HEK293 (cell line): ENCODE measurements around the gene RFX2.
A peak's percentile ranks its signal among the peaks of the same experiment; 100 is the strongest.

Source experiments
- MEIS1 ChIP-seq: sonication (generic); formaldehyde crosslinking; IDR thresholded peaks from 2 replicates; pipeline ENCODE4 v1.8.1; 2022; ENCODE audit warnings: missing genetic modification reagents, mild to moderate bottlenecking, borderline replicate concordance
- REPIN1 ChIP-seq: fragments of 450-650 bp; formaldehyde crosslinking; IDR thresholded peaks from 2 replicates; pipeline ENCODE4 v1.5.1; 2017; ENCODE audit warnings: missing biosample characterization, missing genetic modification characterization, low read depth
- ZBTB1 ChIP-seq: fragments of 450-650 bp; formaldehyde crosslinking; IDR thresholded peaks from 2 replicates; pipeline ENCODE4 v1.5.1; 2016; ENCODE audit warnings: missing biosample characterization, missing genetic modification characterization
- ZBTB17 ChIP-seq: fragments of 450-650 bp; formaldehyde crosslinking; IDR thresholded peaks from 2 replicates; pipeline ENCODE4 v1.5.1; 2016; ENCODE audit warnings: missing biosample characterization, missing genetic modification characterization
- ZFHX2 ChIP-seq: fragments of 450-650 bp; formaldehyde crosslinking; conservative IDR thresholded peaks from 2 replicates; pipeline ENCODE4 v1.5.1; 2016; ENCODE audit warnings: missing biosample characterization, missing genetic modification characterization
- ZNF112 ChIP-seq: fragments of 450-650 bp; formaldehyde crosslinking; IDR thresholded peaks from 2 replicates; pipeline ENCODE4 v1.5.0; 2017; ENCODE audit warnings: missing biosample characterization, missing genetic modification characterization
- ZNF138 ChIP-seq: fragments of 450-650 bp; formaldehyde crosslinking; IDR thresholded peaks from 2 replicates; pipeline ENCODE4 v1.5.1; 2016; ENCODE audit warnings: missing biosample characterization, missing genetic modification characterization, borderline replicate concordance
- ZNF146 ChIP-seq: fragments of 450-650 bp; formaldehyde crosslinking; IDR thresholded peaks from 2 replicates; pipeline ENCODE4 v1.5.1; 2016; ENCODE audit warnings: missing biosample characterization, missing genetic modification characterization
- ZNF169 ChIP-seq: fragments of 450-650 bp; formaldehyde crosslinking; IDR thresholded peaks from 2 replicates; pipeline ENCODE4 v1.5.1; 2016; ENCODE audit warnings: missing biosample characterization, missing genetic modification characterization
- ZNF23 ChIP-seq: fragments of 450-650 bp; formaldehyde crosslinking; IDR thresholded peaks from 2 replicates; pipeline ENCODE4 v1.5.1; 2016; ENCODE audit warnings: missing biosample characterization, missing genetic modification characterization, borderline replicate concordance
- ZNF433 ChIP-seq: fragments of 450-650 bp; formaldehyde crosslinking; IDR thresholded peaks from 2 replicates; pipeline ENCODE4 v1.5.1; 2016; ENCODE audit warnings: missing biosample characterization, missing genetic modification characterization, low read depth
- ZNF548 ChIP-seq: fragments of 450-650 bp; formaldehyde crosslinking; IDR thresholded peaks from 2 replicates; pipeline ENCODE4 v1.5.1; 2016; ENCODE audit warnings: missing biosample characterization, missing genetic modification characterization
- ZNF76 ChIP-seq: fragments of 450-650 bp; formaldehyde crosslinking; IDR thresholded peaks from 2 replicates; pipeline ENCODE4; 2016; ENCODE audit warnings: low read depth, missing biosample characterization, missing genetic modification characterization, borderline replicate concordance
- ZNF830 ChIP-seq: fragments of 450-650 bp; IDR thresholded peaks from 2 replicates; pipeline ENCODE4 v1.5.0; 2018; ENCODE audit warnings: missing biosample characterization, missing genetic modification characterization, low read depth, mild to moderate bottlenecking, moderate library complexity
- ZSCAN30 ChIP-seq: fragments of 450-650 bp; IDR thresholded peaks from 2 replicates; pipeline ENCODE4 v1.5.1; 2018; ENCODE audit warnings: missing biosample characterization, mild to moderate bottlenecking, missing genetic modification characterization, moderate library complexity
- TF ChIP-seq, protein P1 (sequence below): fragments of 450-650 bp; formaldehyde crosslinking; IDR thresholded peaks from 2 replicates; pipeline ENCODE4 v1.5.1; 2016; ENCODE audit warnings: missing biosample characterization, missing genetic modification characterization, borderline replicate concordance
- TF ChIP-seq, protein P2 (sequence below): fragments of 450-650 bp; formaldehyde crosslinking; IDR thresholded peaks from 2 replicates; pipeline ENCODE4 v1.5.1; 2016; ENCODE audit warnings: missing biosample characterization, missing genetic modification characterization
- TF ChIP-seq, protein P3 (sequence below): fragments of 450-650 bp; formaldehyde crosslinking; IDR thresholded peaks from 2 replicates; pipeline ENCODE4 v1.5.1; 2016; ENCODE audit warnings: missing biosample characterization, missing genetic modification characterization
- TF ChIP-seq, protein P4 (sequence below): fragments of 450-650 bp; formaldehyde crosslinking; IDR thresholded peaks from 2 replicates; pipeline ENCODE4 v1.5.1; 2016; ENCODE audit warnings: missing biosample characterization, missing genetic modification characterization
- TF ChIP-seq, protein P5 (sequence below): fragments of 450-650 bp; formaldehyde crosslinking; IDR thresholded peaks from 2 replicates; pipeline ENCODE4 v1.5.1; 2016; ENCODE audit warnings: missing biosample characterization, missing genetic modification characterization, borderline replicate concordance
- TF ChIP-seq, protein P6 (sequence below): fragments of 450-650 bp; formaldehyde crosslinking; IDR thresholded peaks from 2 replicates; pipeline ENCODE4 v1.5.1; 2016; ENCODE audit warnings: missing biosample characterization, missing genetic modification characterization
- TF ChIP-seq, protein P7 (sequence below): fragments of 450-650 bp; formaldehyde crosslinking; IDR thresholded peaks from 2 replicates; pipeline ENCODE4 v1.5.1; 2016; ENCODE audit warnings: missing biosample characterization, missing genetic modification characterization

RFX2 gene

DNA sequence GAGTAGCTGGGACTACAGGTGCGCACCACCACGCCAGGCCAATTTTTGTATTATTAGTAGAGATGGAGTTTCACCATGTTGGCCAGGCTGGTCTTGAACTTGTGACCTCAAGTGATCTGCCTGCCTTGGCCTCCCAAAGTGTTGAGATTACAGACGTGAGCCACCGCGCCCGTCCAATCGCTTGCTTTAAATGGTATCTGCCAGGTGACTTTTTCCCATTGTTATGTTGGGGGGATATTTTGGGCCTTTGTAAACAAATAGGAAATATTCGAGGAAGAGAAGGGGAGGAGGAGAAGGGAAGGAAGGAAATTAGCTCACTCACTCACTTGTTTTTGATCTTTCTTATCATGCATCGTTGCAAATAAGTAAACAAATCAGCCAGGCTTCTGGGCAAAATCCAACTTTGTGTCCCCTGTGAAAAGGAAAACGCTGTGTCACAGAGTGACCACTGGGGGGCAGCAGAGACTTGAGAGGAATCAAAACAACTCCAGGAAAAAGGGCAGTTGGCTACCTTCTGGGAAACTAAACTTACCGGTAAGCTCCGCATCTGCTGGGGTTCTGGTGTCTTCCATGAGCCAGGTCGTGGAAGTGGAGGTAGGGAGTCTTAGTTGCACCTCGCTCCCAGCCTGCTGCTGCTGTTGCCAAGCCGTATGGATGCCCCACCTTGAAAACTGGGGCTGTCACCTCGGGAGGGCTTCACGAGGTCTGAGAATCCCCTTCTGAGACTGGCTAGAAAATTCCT, 123.1 kb downstream of the RFX2 start (continued):
- TF ChIP-seq, protein P1, sequence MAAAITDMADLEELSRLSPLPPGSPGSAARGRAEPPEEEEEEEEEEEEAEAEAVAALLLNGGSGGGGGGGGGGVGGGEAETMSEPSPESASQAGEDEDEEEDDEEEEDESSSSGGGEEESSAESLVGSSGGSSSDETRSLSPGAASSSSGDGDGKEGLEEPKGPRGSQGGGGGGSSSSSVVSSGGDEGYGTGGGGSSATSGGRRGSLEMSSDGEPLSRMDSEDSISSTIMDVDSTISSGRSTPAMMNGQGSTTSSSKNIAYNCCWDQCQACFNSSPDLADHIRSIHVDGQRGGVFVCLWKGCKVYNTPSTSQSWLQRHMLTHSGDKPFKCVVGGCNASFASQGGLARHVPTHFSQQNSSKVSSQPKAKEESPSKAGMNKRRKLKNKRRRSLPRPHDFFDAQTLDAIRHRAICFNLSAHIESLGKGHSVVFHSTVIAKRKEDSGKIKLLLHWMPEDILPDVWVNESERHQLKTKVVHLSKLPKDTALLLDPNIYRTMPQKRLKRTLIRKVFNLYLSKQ (tag by site-specific recombination): no peak
- TF ChIP-seq, protein P2, sequence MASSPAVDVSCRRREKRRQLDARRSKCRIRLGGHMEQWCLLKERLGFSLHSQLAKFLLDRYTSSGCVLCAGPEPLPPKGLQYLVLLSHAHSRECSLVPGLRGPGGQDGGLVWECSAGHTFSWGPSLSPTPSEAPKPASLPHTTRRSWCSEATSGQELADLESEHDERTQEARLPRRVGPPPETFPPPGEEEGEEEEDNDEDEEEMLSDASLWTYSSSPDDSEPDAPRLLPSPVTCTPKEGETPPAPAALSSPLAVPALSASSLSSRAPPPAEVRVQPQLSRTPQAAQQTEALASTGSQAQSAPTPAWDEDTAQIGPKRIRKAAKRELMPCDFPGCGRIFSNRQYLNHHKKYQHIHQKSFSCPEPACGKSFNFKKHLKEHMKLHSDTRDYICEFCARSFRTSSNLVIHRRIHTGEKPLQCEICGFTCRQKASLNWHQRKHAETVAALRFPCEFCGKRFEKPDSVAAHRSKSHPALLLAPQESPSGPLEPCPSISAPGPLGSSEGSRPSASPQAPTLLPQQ (tag by site-specific recombination): peak; percentile 40; the same call in 1 of the 2 replicates
- TF ChIP-seq ZNF138 (tag by site-specific recombination): no peak
- peak; percentile 56 for TF ChIP-seq ZBTB17 (tag by site-specific recombination)
- no peak for TF ChIP-seq ZFHX2 (tag by site-specific recombination)
- no peak for TF ChIP-seq MEIS1 (CRISPR knock-in tag)
- no peak for TF ChIP-seq ZNF548 (tag by site-specific recombination)
- TF ChIP-seq, protein P3, sequence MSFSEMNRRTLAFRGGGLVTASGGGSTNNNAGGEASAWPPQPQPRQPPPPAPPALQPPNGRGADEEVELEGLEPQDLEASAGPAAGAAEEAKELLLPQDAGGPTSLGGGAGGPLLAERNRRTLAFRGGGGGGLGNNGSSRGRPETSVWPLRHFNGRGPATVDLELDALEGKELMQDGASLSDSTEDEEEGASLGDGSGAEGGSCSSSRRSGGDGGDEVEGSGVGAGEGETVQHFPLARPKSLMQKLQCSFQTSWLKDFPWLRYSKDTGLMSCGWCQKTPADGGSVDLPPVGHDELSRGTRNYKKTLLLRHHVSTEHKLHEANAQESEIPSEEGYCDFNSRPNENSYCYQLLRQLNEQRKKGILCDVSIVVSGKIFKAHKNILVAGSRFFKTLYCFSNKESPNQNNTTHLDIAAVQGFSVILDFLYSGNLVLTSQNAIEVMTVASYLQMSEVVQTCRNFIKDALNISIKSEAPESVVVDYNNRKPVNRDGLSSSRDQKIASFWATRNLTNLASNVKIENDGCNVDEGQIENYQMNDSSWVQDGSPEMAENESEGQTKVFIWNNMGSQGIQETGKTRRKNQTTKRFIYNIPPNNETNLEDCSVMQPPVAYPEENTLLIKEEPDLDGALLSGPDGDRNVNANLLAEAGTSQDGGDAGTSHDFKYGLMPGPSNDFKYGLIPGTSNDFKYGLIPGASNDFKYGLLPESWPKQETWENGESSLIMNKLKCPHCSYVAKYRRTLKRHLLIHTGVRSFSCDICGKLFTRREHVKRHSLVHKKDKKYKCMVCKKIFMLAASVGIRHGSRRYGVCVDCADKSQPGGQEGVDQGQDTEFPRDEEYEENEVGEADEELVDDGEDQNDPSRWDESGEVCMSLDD (tag by site-specific recombination): no peak
- no peak for TF ChIP-seq ZNF830 (tag by site-specific recombination)
- TF ChIP-seq ZNF112 (tag by site-specific recombination): no peak
- no peak for TF ChIP-seq ZNF433 (tag by site-specific recombination)
- TF ChIP-seq ZBTB1 (tag by site-specific recombination): no peak
- TF ChIP-seq, protein P4, sequence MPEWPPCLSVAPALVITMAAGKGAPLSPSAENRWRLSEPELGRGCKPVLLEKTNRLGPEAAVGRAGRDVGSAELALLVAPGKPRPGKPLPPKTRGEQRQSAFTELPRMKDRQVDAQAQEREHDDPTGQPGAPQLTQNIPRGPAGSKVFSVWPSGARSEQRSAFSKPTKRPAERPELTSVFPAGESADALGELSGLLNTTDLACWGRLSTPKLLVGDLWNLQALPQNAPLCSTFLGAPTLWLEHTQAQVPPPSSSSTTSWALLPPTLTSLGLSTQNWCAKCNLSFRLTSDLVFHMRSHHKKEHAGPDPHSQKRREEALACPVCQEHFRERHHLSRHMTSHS (tag by site-specific recombination): no peak
- no peak for TF ChIP-seq REPIN1 (tag by site-specific recombination)
- no peak for TF ChIP-seq ZNF23
- TF ChIP-seq ZNF146 (tag by site-specific recombination): no peak
- TF ChIP-seq, protein P5, sequence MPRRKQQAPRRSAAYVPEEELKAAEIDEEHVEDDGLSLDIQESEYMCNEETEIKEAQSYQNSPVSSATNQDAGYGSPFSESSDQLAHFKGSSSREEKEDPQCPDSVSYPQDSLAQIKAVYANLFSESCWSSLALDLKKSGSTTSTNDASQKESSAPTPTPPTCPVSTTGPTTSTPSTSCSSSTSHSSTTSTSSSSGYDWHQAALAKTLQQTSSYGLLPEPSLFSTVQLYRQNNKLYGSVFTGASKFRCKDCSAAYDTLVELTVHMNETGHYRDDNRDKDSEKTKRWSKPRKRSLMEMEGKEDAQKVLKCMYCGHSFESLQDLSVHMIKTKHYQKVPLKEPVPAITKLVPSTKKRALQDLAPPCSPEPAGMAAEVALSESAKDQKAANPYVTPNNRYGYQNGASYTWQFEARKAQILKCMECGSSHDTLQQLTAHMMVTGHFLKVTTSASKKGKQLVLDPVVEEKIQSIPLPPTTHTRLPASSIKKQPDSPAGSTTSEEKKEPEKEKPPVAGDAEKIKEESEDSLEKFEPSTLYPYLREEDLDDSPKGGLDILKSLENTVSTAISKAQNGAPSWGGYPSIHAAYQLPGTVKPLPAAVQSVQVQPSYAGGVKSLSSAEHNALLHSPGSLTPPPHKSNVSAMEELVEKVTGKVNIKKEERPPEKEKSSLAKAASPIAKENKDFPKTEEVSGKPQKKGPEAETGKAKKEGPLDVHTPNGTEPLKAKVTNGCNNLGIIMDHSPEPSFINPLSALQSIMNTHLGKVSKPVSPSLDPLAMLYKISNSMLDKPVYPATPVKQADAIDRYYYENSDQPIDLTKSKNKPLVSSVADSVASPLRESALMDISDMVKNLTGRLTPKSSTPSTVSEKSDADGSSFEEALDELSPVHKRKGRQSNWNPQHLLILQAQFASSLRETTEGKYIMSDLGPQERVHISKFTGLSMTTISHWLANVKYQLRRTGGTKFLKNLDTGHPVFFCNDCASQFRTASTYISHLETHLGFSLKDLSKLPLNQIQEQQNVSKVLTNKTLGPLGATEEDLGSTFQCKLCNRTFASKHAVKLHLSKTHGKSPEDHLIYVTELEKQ (tag by site-specific recombination): no peak
- TF ChIP-seq ZSCAN30 (tag by site-specific recombination): no peak
- TF ChIP-seq ZNF76: no peak
- TF ChIP-seq ZNF169 (tag by site-specific recombination): no peak
- TF ChIP-seq, protein P6, sequence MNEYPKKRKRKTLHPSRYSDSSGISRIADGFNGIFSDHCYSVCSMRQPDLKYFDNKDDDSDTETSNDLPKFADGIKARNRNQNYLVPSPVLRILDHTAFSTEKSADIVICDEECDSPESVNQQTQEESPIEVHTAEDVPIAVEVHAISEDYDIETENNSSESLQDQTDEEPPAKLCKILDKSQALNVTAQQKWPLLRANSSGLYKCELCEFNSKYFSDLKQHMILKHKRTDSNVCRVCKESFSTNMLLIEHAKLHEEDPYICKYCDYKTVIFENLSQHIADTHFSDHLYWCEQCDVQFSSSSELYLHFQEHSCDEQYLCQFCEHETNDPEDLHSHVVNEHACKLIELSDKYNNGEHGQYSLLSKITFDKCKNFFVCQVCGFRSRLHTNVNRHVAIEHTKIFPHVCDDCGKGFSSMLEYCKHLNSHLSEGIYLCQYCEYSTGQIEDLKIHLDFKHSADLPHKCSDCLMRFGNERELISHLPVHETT (tag by site-specific recombination): no peak
- TF ChIP-seq, protein P7, sequence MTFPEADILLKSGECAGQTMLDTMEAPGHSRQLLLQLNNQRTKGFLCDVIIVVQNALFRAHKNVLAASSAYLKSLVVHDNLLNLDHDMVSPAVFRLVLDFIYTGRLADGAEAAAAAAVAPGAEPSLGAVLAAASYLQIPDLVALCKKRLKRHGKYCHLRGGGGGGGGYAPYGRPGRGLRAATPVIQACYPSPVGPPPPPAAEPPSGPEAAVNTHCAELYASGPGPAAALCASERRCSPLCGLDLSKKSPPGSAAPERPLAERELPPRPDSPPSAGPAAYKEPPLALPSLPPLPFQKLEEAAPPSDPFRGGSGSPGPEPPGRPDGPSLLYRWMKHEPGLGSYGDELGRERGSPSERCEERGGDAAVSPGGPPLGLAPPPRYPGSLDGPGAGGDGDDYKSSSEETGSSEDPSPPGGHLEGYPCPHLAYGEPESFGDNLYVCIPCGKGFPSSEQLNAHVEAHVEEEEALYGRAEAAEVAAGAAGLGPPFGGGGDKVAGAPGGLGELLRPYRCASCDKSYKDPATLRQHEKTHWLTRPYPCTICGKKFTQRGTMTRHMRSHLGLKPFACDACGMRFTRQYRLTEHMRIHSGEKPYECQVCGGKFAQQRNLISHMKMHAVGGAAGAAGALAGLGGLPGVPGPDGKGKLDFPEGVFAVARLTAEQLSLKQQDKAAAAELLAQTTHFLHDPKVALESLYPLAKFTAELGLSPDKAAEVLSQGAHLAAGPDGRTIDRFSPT (tag by site-specific recombination): no peak
